ENCODE data around the gene OR2F1. TPM values are rescaled to one million over a fixed set of nuclear protein-coding genes. Genes with fewer than 3 reads are reported as not detected.
A peak's percentile ranks its signal among the peaks of the same experiment; 100 is the strongest.

The OR2F1 gene
- total RNA-seq = not detected
- not detected for polyA plus RNA-seq

DNA sequence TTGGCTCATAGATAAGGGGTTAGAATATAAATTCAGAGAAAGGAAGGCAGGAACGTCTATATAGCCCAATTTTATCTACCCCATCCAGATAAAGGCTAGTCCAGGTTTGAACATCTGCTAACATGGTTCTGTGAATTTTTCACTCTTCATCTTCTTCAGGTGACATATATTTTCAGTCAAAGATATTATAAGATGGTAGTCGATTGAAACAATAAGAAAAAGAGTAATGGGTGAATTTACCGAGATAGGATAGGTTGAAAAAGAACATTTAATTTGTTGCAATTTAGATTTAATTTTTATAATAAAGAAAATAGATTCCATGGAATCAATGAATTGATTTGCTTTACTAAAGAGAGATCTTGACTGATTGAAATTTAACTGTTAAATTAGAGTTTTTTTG, at the start of gene OR2F1:
TSS of gene OR2F1 (plus strand) at position 301 of the 400 bp plus-strand sequence. CDS start 5,127 bp downstream, outside the sequence.
- H3K9me3 ChIP-seq (ENCODE audit: low read length) = no peaks in the 10 kb centered on the region
- no peak within 1 kb of the TSS for H3K4me3 ChIP-seq (ENCODE audit: low read length)
- ChIA-PET CTCF (no interaction called here), POLR2A (no interaction called here)
- H3K4me1 Mint-ChIP-seq = no peaks in the 10 kb centered on the region
- no peak within 1 kb of the TSS for H3K27ac Mint-ChIP-seq
- no peak within 1 kb of the TSS for H3K4me3 Mint-ChIP-seq
- H3K27me3 Mint-ChIP-seq = peaks cover 9 to 64% of the 10 kb centered on the region in 2 donors
- H3K4me1 ChIP-seq (ENCODE audit: insufficient read depth, low read length) = no peaks in the 10 kb centered on the region
- no peaks in the 10 kb centered on the region for H3K36me3 Mint-ChIP-seq
- H3K9me3 Mint-ChIP-seq = no peaks in the 10 kb centered on the region
- no peaks in the 10 kb centered on the region for H3K36me3 ChIP-seq (ENCODE audit: insufficient read depth, low read length)
- no peak within 1 kb of the TSS for H3K27ac ChIP-seq (ENCODE audit: low read depth, low read length)
- no peaks in the 10 kb centered on the region for H3K27me3 ChIP-seq (ENCODE audit: insufficient read depth, low read length, poor library complexity, severe bottlenecking)
- DNase-seq = no peak

DNA sequence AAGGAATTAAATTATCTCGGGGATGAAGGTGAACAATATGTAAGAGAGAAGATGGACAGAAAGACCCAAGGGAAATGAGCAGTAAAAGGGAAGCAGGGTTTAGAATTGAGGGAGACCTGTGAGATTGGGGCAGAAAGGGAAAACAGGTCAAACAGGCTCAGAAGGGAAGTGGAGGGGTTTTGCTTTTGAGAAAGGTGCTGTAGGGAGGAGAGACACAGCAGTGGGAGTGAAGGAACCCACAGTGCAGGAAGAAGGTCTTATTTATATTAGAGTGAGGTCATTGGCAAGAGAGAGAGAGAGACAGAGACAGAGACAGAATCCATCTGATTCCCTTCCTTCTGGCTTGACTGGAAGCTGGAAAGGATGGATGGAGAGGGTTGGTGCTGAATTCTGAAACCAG, 49.1 kb upstream of the OR2F1 start:
- Histone ChIP-seq H3K27ac (ENCODE audit: low read depth, low read length) (no peak overlapping the region), H3K27me3 (ENCODE audit: insufficient read depth, low read length, poor library complexity, severe bottlenecking) (no peaks in the 10 kb centered on the region), H3K36me3 (ENCODE audit: insufficient read depth, low read length) (no peaks in the 10 kb centered on the region), H3K4me1 (ENCODE audit: insufficient read depth, low read length) (peaks cover 19% of the 10 kb centered on the region), H3K9me3 (ENCODE audit: low read length) (no peaks in the 10 kb centered on the region), H3K4me3 (ENCODE audit: low read length) (no peak overlapping the region)
- Mint-ChIP-seq H3K27me3 (peaks cover 0 to 10% of the 10 kb centered on the region in 2 donors), H3K4me3 (no peak overlapping the region), H3K4me1 (peaks cover 11 to 21% (median 16%) of the 10 kb centered on the region in 3 donors), H3K27ac (peak overlapping the region in 2 of 8 donors; percentile 4 to 20), H3K36me3 (peaks cover 0 to 3% (median 0%) of the 10 kb centered on the region in 3 donors), H3K9me3 (no peaks in the 10 kb centered on the region)
- DNase-seq = no peak
- POLR2A ChIA-PET = interaction anchor here (1.5 kb wide), 1 partner anchor 23 kb away, joined by 3 read pairs; no protein-coding TSS in a partner anchor
- CTCF ChIA-PET = no interaction called here

DNA sequence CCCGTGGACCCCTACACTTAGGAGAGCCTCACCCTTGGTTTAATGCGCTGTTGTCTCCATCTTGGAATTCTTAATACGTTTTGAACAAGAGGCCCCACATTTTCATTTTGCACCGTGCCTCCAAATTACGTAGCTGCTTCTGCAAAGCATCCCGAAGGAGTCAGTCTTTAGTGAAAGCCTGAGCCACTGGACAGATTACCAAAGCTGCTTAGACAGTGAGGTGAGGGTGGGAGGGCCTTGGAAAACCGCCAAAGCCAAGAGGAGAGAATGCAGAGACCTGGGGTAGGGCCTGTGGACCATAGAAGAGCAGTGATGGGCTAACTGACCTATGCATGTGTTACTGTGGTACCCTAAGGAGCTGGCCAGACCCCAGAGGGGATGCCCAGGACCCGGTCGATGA, 48.5 kb upstream of the OR2F1 start:
- Histone ChIP-seq H3K27ac (ENCODE audit: low read depth, low read length) (no peak overlapping the region), H3K36me3 (ENCODE audit: insufficient read depth, low read length) (no peaks in the 10 kb centered on the region), H3K4me3 (ENCODE audit: low read length) (no peak overlapping the region), H3K9me3 (ENCODE audit: low read length) (no peaks in the 10 kb centered on the region), H3K27me3 (ENCODE audit: insufficient read depth, low read length, poor library complexity, severe bottlenecking) (no peaks in the 10 kb centered on the region), H3K4me1 (ENCODE audit: insufficient read depth, low read length) (peaks cover 12% of the 10 kb centered on the region)
- ChIA-PET CTCF (no interaction called here), POLR2A (interaction anchor here (1.5 kb wide), 1 partner anchor 23 kb away, joined by 3 read pairs; no protein-coding TSS in a partner anchor)
- Mint-ChIP-seq H3K36me3 (peaks cover 0 to 3% (median 0%) of the 10 kb centered on the region in 3 donors), H3K27me3 (peaks cover 0 to 11% of the 10 kb centered on the region in 2 donors), H3K9me3 (no peaks in the 10 kb centered on the region), H3K27ac (no peak overlapping the region), H3K4me3 (peak overlapping the region in 1 of 7 donors; percentile 14), H3K4me1 (peaks cover 6 to 14% (median 10%) of the 10 kb centered on the region in 3 donors)
- no peak for DNase-seq

DNA sequence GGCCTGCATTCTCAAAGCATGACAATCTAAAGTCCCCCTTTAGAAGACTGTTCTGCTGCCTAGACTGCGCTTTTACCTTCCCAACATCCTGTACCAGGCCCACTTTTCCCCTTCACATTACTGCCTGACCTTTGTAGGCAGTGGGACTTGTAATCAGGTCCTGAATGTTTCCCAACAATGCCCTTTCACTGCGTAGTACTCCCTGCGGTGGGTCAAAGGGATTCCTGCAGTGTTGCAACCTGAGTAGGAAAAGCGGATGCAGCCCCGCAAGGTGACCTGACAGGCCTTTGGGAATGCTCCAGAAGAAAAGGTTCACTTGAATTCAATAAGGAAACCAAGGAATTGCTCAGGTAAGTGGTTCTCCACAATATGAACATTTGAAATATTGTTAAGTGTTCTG, 47.7 kb upstream of the OR2F1 start:
- H3K4me1 Mint-ChIP-seq = peaks cover 2 to 8% (median 4%) of the 10 kb centered on the region in 3 donors
- H3K9me3 Mint-ChIP-seq = no peaks in the 10 kb centered on the region
- no peak for DNase-seq

GRCh38 chr7:143908120-143908519, 46.5 kb upstream of the OR2F1 start:
- Mint-ChIP-seq H3K36me3 (no peaks in the 10 kb centered on the region), H3K27me3 (peaks cover 1 to 11% of the 10 kb centered on the region in 2 donors), H3K4me3 (no peak overlapping the region), H3K9me3 (no peaks in the 10 kb centered on the region), H3K4me1 (no peaks in the 10 kb centered on the region), H3K27ac (no peak overlapping the region)
- ChIA-PET CTCF (no interaction called here), POLR2A (no interaction called here)
- H3K4me1 ChIP-seq (ENCODE audit: insufficient read depth, low read length) = peaks cover 2% of the 10 kb centered on the region
- H3K27me3 ChIP-seq (ENCODE audit: insufficient read depth, low read length, poor library complexity, severe bottlenecking) = no peaks in the 10 kb centered on the region
- H3K36me3 ChIP-seq (ENCODE audit: insufficient read depth, low read length) = no peaks in the 10 kb centered on the region
- H3K4me3 ChIP-seq (ENCODE audit: low read length) = no peak overlapping the region
- H3K9me3 ChIP-seq (ENCODE audit: low read length) = no peaks in the 10 kb centered on the region
- no peak for DNase-seq
- no peak overlapping the region for H3K27ac ChIP-seq (ENCODE audit: low read depth, low read length)

More for the DNA sequence above, 47.7 kb upstream of the OR2F1 start:
- Histone ChIP-seq H3K4me1 (ENCODE audit: insufficient read depth, low read length) (peaks cover 9% of the 10 kb centered on the region), H3K36me3 (ENCODE audit: insufficient read depth, low read length) (no peaks in the 10 kb centered on the region), H3K4me3 (ENCODE audit: low read length) (no peak overlapping the region), H3K27ac (ENCODE audit: low read depth, low read length) (no peak overlapping the region), H3K9me3 (ENCODE audit: low read length) (no peaks in the 10 kb centered on the region), H3K27me3 (ENCODE audit: insufficient read depth, low read length, poor library complexity, severe bottlenecking) (no peaks in the 10 kb centered on the region)
- CTCF ChIA-PET = no interaction called here
- Mint-ChIP-seq H3K27me3 (peaks cover 0 to 11% of the 10 kb centered on the region in 2 donors), H3K36me3 (no peaks in the 10 kb centered on the region), H3K27ac (no peak overlapping the region), H3K4me3 (no peak overlapping the region)
- POLR2A ChIA-PET = no interaction called here

- DNase-seq = no peak
These were observed 44.8 kb upstream of the OR2F1 start for GRCh38 chr7:143909863-143910262.

GRCh38 chr7:143910473-143911248, 44.0 kb upstream of the OR2F1 start:
- Histone ChIP-seq H3K4me1 (ENCODE audit: insufficient read depth, low read length) (no peaks in the 10 kb centered on the region), H3K9me3 (ENCODE audit: low read length) (no peaks in the 10 kb centered on the region), H3K4me3 (ENCODE audit: low read length) (no peak overlapping the region), H3K27me3 (ENCODE audit: insufficient read depth, low read length, poor library complexity, severe bottlenecking) (no peaks in the 10 kb centered on the region), H3K36me3 (ENCODE audit: insufficient read depth, low read length) (no peaks in the 10 kb centered on the region), H3K27ac (ENCODE audit: low read depth, low read length) (no peak overlapping the region)
- Mint-ChIP-seq H3K9me3 (no peaks in the 10 kb centered on the region), H3K36me3 (no peaks in the 10 kb centered on the region), H3K27me3 (peaks cover 1 to 22% of the 10 kb centered on the region in 2 donors), H3K4me1 (no peaks in the 10 kb centered on the region), H3K27ac (peak overlapping the region in 1 of 8 donors; percentile 45), H3K4me3 (no peak overlapping the region)
- DNase-seq = no peak
- ChIA-PET CTCF (interaction anchor here (1.3 kb wide), 1 partner anchor 8 kb away, joined by 3 read pairs; the partner anchor contains the start of gene TCAF1), POLR2A (interaction anchor here (1.0 kb wide), 1 partner anchor 9 kb away, joined by 4 read pairs; the partner anchor contains the start of gene TCAF1)

More at GRCh38 chr7:143909863-143910262, 44.8 kb upstream of the OR2F1 start:
- Histone ChIP-seq H3K27me3 (ENCODE audit: insufficient read depth, low read length, poor library complexity, severe bottlenecking) (no peaks in the 10 kb centered on the region), H3K4me3 (ENCODE audit: low read length) (no peak overlapping the region), H3K9me3 (ENCODE audit: low read length) (no peaks in the 10 kb centered on the region), H3K4me1 (ENCODE audit: insufficient read depth, low read length) (no peaks in the 10 kb centered on the region), H3K36me3 (ENCODE audit: insufficient read depth, low read length) (no peaks in the 10 kb centered on the region), H3K27ac (ENCODE audit: low read depth, low read length) (no peak overlapping the region)
- Mint-ChIP-seq H3K27ac (no peak overlapping the region), H3K4me3 (no peak overlapping the region), H3K36me3 (no peaks in the 10 kb centered on the region), H3K27me3 (peaks cover 1 to 15% of the 10 kb centered on the region in 2 donors), H3K4me1 (no peaks in the 10 kb centered on the region), H3K9me3 (no peaks in the 10 kb centered on the region)
- ChIA-PET CTCF (no interaction called here), POLR2A (no interaction called here)

DNA sequence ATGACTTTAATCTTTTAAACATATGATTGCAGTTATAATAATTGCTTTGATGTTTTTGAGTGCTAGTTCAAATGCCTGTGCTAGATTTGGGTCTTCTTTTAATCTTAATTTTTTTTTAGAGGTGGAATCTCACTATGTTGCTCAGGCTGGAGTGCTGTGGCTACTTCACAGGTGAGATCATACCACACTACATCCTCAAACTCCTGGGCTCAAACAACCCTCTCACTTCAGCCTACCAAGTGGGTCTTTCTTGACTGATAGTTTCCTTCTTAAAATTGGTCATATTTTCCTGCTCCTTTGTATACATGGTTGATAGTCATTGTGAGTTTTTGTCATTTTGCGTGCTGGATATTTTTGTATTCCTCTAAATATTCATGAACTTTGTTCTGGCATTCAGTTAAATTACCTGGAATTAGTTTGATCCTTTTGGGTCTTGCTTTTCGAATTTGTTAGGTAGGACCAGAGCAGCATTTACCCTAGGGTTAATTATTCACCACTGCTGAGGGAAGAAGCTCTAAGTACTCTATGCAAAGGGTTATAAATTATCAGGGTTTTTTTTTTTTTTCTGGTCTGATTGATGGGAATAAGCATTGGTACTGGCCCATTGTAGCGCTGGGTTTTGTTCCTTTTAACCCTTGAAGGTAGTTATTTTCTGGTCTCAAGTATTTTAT, 40.6 kb upstream of the OR2F1 start:
- H3K36me3 Mint-ChIP-seq = no peaks in the 10 kb centered on the region
- H3K4me1 ChIP-seq (ENCODE audit: insufficient read depth, low read length) = no peaks in the 10 kb centered on the region
- CTCF ChIA-PET = no interaction called here

More for the DNA sequence above, 40.6 kb upstream of the OR2F1 start:
- Mint-ChIP-seq H3K9me3 (no peaks in the 10 kb centered on the region), H3K27ac (no peak overlapping the region), H3K27me3 (peaks cover 16 to 39% of the 10 kb centered on the region in 2 donors), H3K4me1 (no peaks in the 10 kb centered on the region), H3K4me3 (no peak overlapping the region)
- no peak for DNase-seq
- Histone ChIP-seq H3K36me3 (ENCODE audit: insufficient read depth, low read length) (no peaks in the 10 kb centered on the region), H3K27ac (ENCODE audit: low read depth, low read length) (no peak overlapping the region), H3K27me3 (ENCODE audit: insufficient read depth, low read length, poor library complexity, severe bottlenecking) (no peaks in the 10 kb centered on the region), H3K9me3 (ENCODE audit: low read length) (no peaks in the 10 kb centered on the region), H3K4me3 (ENCODE audit: low read length) (no peak overlapping the region)
- POLR2A ChIA-PET = no interaction called here
